GM23338 (cell line): ENCODE measurements around the gene NR5A2. TPM values are rescaled to one million over a fixed set of nuclear protein-coding genes. Genes with fewer than 3 reads are reported as not detected.

Experiments used
- ATAC-seq: fragments of 200-7000 bp; cut with Tn5 transposase; 3 replicates; pipeline ENCODE4 v1.9.1; 2020
- DNase-seq: peaks from one replicate; pipeline ENCODE4 v3.0.0-alpha.2; 2015; ENCODE audit warnings: low spot score
- H2AFZ ChIP-seq: fragments of 200-600 bp; sonication (generic); 2 replicates; pipeline ENCODE4 v1.8.0; 2016; ENCODE audit warnings: antibody characterized with exemption, mild to moderate bottlenecking, moderate library complexity
- H3F3A ChIP-seq: fragments of 200-600 bp; sonication (generic); replicated peaks from 2 replicates; pipeline ENCODE4 v1.8.0; 2017; ENCODE audit warnings: antibody characterized with exemption, mixed run types, low read depth
- H3K27ac ChIP-seq: fragments of 200-600 bp; sonication (generic); 2 replicates; pipeline ENCODE4 v1.6.1; 2016; ENCODE audit warnings: low read depth
- H3K27me3 ChIP-seq: fragments of 200-600 bp; sonication (generic); 2 replicates; pipeline ENCODE4 v1.8.0; 2016; ENCODE audit warnings: mild to moderate bottlenecking, mixed run types, moderate library complexity; ENCODE audit not compliant: insufficient read depth
- H3K36me3 ChIP-seq: fragments of 200-600 bp; sonication (generic); 2 replicates; pipeline ENCODE4 v1.8.0; 2016; ENCODE audit warnings: mild to moderate bottlenecking; ENCODE audit not compliant: insufficient read depth
- H3K4me1 ChIP-seq: fragments of 200-600 bp; sonication (generic); 2 replicates; pipeline ENCODE4 v1.8.0; 2016; ENCODE audit warnings: mild to moderate bottlenecking, moderate library complexity; ENCODE audit not compliant: insufficient read depth
- H3K4me2 ChIP-seq: fragments of 200-600 bp; sonication (generic); 2 replicates; pipeline ENCODE4 v1.7.1; 2017; ENCODE audit warnings: mixed run types
- H3K4me3 ChIP-seq: fragments of 200-600 bp; sonication (generic); 2 replicates; pipeline ENCODE4 v1.6.1; 2016; ENCODE audit warnings: mixed run types
- H3K79me2 ChIP-seq: fragments of 200-600 bp; sonication (generic); replicated peaks from 2 replicates; pipeline ENCODE4 v1.8.0; 2017; ENCODE audit warnings: mild to moderate bottlenecking; ENCODE audit not compliant: insufficient read depth
- H3K9me2 ChIP-seq: fragments of 200-600 bp; sonication (generic); 2 replicates; pipeline ENCODE4 v1.8.0; 2017; ENCODE audit not compliant: insufficient read depth
- H4K20me1 ChIP-seq: fragments of 200-600 bp; sonication (generic); replicated peaks from 2 replicates; pipeline ENCODE4 v1.8.0; 2017; ENCODE audit warnings: mild to moderate bottlenecking; ENCODE audit not compliant: insufficient read depth
- H3K27ac Mint-ChIP-seq: 2 replicates; pipeline ENCODE4 v1.8.0; 2020; ENCODE audit warnings: inconsistent platforms, mild to moderate bottlenecking, moderate library complexity, mixed read lengths
- H3K27me3 Mint-ChIP-seq: 3 replicates; pipeline ENCODE4 v1.8.0; 2022; ENCODE audit warnings: low read depth, mild to moderate bottlenecking, moderate library complexity, mixed read lengths, inconsistent platforms; ENCODE audit not compliant: insufficient read depth, poor library complexity
- H3K36me3 Mint-ChIP-seq: 3 replicates; pipeline ENCODE4 v1.8.0; 2021; ENCODE audit warnings: low read depth, mild to moderate bottlenecking, inconsistent platforms, moderate library complexity, mixed read lengths
- H3K4me1 Mint-ChIP-seq: 3 replicates; pipeline ENCODE4 v1.8.0; 2020; ENCODE audit warnings: mild to moderate bottlenecking, inconsistent platforms, mixed read lengths
- H3K4me3 Mint-ChIP-seq: 3 replicates; pipeline ENCODE4 v1.8.0; 2021; ENCODE audit warnings: moderate library complexity, mild to moderate bottlenecking, inconsistent platforms, mixed read lengths
- H3K9me3 Mint-ChIP-seq: 3 replicates; pipeline ENCODE4 v1.8.0; 2020; ENCODE audit warnings: moderate library complexity, mild to moderate bottlenecking, inconsistent platforms, mixed read lengths
- EZH2 ChIP-seq: fragments of 200-600 bp; sonication (generic); IDR thresholded peaks from one replicate; pipeline ENCODE4 v1.8.0; 2017; ENCODE audit warnings: antibody characterized with exemption, mild to moderate bottlenecking, low read depth; ENCODE audit not compliant: unreplicated experiment
- EZH2phosphoT487 ChIP-seq: fragments of 200-600 bp; sonication (generic); IDR thresholded peaks from one replicate; pipeline ENCODE4 v1.8.1; 2018; ENCODE audit warnings: antibody characterized with exemption; ENCODE audit not compliant: unreplicated experiment
- JUNB ChIP-seq: IDR thresholded peaks from one replicate; pipeline ENCODE4 v1.6.1; 2016; ENCODE audit warnings: antibody characterized with exemption; ENCODE audit not compliant: unreplicated experiment
- NANOG ChIP-seq: IDR thresholded peaks from 2 replicates; pipeline ENCODE4 v1.6.1; 2016; ENCODE audit warnings: antibody characterized with exemption, borderline replicate concordance
- POLR2AphosphoS5 ChIP-seq: IDR thresholded peaks from 2 replicates; pipeline ENCODE4 v1.6.1; 2016; ENCODE audit warnings: antibody characterized with exemption, low read depth
- STAT1 ChIP-seq: IDR thresholded peaks from one replicate; pipeline ENCODE4 v1.6.1; 2016; ENCODE audit warnings: antibody characterized with exemption; ENCODE audit not compliant: unreplicated experiment
- ZNF331 ChIP-seq: fragments of 250-450 bp; sonication (Bioruptor Pico); IDR thresholded peaks from 2 replicates; pipeline ENCODE4 v1.5.0; 2020; ENCODE audit warnings: low read depth, mild to moderate bottlenecking, moderate library complexity
- polyA plus RNA-seq: library from polyadenylated mRNA; unstranded; fragments of >200 nt; fragmentation: Nextera tagmentation; extraction: Ambion mirVana; gene quantifications from 2 replicates; pipeline ENCODE4 v1.2.1, GENCODE V29; 2016
- total RNA-seq: library from RNA; depleted of rRNA; stranded (reverse); fragments of >200 nt; shearing (Covaris generic); gene quantifications from 2 replicates; pipeline ENCODE4 v1.2.3, GENCODE V29; 2014
- TF ChIP-seq, protein P1 (sequence below), 2 experiments: fragments of 200-600 bp in 1 of 2; sonication (generic) in 1 of 2; conservative IDR thresholded peaks; 2 replicates each; pipeline versions ENCODE4 v1.5.1 to v1.6.1; 2016 to 2017; ENCODE audit warnings: antibody characterized with exemption in 2 of 2, low read depth in 2 of 2, mild to moderate bottlenecking in 2 of 2, moderate library complexity in 1 of 2
- TF ChIP-seq, protein P2 (sequence below): IDR thresholded peaks from one replicate; pipeline ENCODE4 v1.6.1; 2018; ENCODE audit warnings: antibody characterized with exemption; ENCODE audit not compliant: unreplicated experiment
- TF ChIP-seq, protein P3 (sequence below): fragments of 250-450 bp; sonication (Bioruptor Pico); IDR thresholded peaks from 2 replicates; pipeline ENCODE4 v1.5.0; 2020; ENCODE audit warnings: mild to moderate bottlenecking, moderate library complexity

Gene NR5A2
- total and polyA plus RNA-seq, 2 experiments from 2014 or later, result 4.4 to 13.1 TPM

DNA sequence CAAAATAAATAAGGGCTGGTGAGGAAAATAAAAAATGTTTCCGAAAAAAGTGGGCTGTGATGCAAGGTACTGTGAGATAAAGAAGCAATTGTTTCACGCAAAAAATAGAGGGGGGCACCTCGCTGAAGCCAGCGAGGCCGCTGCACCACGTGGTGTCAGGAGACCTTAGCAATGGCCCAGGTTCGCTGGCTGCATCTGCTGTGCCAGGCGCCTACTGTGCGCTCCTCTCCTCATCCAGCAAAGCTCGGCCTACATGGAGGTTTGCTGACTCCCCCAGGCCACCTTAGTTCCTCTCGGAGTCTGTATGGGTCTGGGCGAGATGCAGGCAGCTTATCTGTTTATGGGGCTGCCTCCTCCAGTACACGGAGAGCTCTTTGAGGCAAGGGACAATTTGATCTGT lies 119.6 kb downstream of the NR5A2 start:
- no peaks in the 10 kb centered on the region for H3K27me3 Mint-ChIP-seq
- no peak overlapping the region for H3K4me3 Mint-ChIP-seq
- H3K27ac ChIP-seq, result no peak overlapping the region
- H3K4me1 Mint-ChIP-seq, result no peaks in the 10 kb centered on the region
- ATAC-seq (no peak), DNase-seq (no peak)
- TF ChIP-seq, protein P1, sequence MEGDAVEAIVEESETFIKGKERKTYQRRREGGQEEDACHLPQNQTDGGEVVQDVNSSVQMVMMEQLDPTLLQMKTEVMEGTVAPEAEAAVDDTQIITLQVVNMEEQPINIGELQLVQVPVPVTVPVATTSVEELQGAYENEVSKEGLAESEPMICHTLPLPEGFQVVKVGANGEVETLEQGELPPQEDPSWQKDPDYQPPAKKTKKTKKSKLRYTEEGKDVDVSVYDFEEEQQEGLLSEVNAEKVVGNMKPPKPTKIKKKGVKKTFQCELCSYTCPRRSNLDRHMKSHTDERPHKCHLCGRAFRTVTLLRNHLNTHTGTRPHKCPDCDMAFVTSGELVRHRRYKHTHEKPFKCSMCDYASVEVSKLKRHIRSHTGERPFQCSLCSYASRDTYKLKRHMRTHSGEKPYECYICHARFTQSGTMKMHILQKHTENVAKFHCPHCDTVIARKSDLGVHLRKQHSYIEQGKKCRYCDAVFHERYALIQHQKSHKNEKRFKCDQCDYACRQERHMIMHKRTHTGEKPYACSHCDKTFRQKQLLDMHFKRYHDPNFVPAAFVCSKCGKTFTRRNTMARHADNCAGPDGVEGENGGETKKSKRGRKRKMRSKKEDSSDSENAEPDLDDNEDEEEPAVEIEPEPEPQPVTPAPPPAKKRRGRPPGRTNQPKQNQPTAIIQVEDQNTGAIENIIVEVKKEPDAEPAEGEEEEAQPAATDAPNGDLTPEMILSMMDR (conservative IDR thresholded peaks at IDR 0.05; ENCODE audit: low read depth in 2 of 2), result no peak
- no peak for TF ChIP-seq NANOG
- TF ChIP-seq JUNB, result no peak
- TF ChIP-seq ZNF331 (CRISPR knock-in tag), result no peak
- TF ChIP-seq EZH2, result no peak
- TF ChIP-seq, protein P2, sequence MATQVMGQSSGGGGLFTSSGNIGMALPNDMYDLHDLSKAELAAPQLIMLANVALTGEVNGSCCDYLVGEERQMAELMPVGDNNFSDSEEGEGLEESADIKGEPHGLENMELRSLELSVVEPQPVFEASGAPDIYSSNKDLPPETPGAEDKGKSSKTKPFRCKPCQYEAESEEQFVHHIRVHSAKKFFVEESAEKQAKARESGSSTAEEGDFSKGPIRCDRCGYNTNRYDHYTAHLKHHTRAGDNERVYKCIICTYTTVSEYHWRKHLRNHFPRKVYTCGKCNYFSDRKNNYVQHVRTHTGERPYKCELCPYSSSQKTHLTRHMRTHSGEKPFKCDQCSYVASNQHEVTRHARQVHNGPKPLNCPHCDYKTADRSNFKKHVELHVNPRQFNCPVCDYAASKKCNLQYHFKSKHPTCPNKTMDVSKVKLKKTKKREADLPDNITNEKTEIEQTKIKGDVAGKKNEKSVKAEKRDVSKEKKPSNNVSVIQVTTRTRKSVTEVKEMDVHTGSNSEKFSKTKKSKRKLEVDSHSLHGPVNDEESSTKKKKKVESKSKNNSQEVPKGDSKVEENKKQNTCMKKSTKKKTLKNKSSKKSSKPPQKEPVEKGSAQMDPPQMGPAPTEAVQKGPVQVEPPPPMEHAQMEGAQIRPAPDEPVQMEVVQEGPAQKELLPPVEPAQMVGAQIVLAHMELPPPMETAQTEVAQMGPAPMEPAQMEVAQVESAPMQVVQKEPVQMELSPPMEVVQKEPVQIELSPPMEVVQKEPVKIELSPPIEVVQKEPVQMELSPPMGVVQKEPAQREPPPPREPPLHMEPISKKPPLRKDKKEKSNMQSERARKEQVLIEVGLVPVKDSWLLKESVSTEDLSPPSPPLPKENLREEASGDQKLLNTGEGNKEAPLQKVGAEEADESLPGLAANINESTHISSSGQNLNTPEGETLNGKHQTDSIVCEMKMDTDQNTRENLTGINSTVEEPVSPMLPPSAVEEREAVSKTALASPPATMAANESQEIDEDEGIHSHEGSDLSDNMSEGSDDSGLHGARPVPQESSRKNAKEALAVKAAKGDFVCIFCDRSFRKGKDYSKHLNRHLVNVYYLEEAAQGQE, result no peak
- TF ChIP-seq STAT1, result no peak
- TF ChIP-seq, protein P3, sequence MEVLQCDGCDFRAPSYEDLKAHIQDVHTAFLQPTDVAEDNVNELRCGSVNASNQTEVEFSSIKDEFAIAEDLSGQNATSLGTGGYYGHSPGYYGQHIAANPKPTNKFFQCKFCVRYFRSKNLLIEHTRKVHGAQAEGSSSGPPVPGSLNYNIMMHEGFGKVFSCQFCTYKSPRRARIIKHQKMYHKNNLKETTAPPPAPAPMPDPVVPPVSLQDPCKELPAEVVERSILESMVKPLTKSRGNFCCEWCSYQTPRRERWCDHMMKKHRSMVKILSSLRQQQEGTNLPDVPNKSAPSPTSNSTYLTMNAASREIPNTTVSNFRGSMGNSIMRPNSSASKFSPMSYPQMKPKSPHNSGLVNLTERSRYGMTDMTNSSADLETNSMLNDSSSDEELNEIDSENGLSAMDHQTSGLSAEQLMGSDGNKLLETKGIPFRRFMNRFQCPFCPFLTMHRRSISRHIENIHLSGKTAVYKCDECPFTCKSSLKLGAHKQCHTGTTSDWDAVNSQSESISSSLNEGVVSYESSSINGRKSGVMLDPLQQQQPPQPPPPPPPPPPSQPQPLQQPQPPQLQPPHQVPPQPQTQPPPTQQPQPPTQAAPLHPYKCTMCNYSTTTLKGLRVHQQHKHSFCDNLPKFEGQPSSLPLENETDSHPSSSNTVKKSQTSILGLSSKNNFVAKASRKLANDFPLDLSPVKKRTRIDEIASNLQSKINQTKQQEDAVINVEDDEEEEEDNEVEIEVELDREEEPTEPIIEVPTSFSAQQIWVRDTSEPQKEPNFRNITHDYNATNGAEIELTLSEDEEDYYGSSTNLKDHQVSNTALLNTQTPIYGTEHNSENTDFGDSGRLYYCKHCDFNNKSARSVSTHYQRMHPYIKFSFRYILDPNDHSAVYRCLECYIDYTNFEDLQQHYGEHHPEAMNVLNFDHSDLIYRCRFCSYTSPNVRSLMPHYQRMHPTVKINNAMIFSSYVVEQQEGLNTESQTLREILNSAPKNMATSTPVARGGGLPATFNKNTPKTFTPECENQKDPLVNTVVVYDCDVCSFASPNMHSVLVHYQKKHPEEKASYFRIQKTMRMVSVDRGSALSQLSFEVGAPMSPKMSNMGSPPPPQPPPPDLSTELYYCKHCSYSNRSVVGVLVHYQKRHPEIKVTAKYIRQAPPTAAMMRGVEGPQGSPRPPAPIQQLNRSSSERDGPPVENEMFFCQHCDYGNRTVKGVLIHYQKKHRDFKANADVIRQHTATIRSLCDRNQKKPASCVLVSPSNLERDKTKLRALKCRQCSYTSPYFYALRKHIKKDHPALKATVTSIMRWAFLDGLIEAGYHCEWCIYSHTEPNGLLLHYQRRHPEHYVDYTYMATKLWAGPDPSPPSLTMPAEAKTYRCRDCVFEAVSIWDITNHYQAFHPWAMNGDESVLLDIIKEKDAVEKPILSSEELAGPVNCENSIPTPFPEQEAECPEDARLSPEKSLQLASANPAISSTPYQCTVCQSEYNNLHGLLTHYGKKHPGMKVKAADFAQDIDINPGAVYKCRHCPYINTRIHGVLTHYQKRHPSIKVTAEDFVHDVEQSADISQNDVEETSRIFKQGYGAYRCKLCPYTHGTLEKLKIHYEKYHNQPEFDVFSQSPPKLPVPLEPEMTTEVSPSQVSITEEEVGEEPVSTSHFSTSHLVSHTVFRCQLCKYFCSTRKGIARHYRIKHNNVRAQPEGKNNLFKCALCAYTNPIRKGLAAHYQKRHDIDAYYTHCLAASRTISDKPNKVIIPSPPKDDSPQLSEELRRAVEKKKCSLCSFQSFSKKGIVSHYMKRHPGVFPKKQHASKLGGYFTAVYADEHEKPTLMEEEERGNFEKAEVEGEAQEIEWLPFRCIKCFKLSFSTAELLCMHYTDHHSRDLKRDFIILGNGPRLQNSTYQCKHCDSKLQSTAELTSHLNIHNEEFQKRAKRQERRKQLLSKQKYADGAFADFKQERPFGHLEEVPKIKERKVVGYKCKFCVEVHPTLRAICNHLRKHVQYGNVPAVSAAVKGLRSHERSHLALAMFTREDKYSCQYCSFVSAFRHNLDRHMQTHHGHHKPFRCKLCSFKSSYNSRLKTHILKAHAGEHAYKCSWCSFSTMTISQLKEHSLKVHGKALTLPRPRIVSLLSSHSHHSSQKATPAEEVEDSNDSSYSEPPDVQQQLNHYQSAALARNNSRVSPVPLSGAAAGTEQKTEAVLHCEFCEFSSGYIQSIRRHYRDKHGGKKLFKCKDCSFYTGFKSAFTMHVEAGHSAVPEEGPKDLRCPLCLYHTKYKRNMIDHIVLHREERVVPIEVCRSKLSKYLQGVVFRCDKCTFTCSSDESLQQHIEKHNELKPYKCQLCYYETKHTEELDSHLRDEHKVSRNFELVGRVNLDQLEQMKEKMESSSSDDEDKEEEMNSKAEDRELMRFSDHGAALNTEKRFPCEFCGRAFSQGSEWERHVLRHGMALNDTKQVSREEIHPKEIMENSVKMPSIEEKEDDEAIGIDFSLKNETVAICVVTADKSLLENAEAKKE (CRISPR knock-in tag), result no peak
- no peak for TF ChIP-seq POLR2AphosphoS5
- no peak for TF ChIP-seq EZH2phosphoT487
- H3K9me2 ChIP-seq, result no peaks in the 10 kb centered on the region
- no peak overlapping the region for H3K4me2 ChIP-seq
- H3K79me2 ChIP-seq, result no peaks in the 10 kb centered on the region
- no peak overlapping the region for H3K27ac Mint-ChIP-seq
- no peaks in the 10 kb centered on the region for H3K9me3 Mint-ChIP-seq
- no peak overlapping the region for H2AFZ ChIP-seq
- H3K4me1 ChIP-seq, result no peaks in the 10 kb centered on the region
- H3K27me3 ChIP-seq, result no peaks in the 10 kb centered on the region
- no peaks in the 10 kb centered on the region for H3F3A ChIP-seq
- no peaks in the 10 kb centered on the region for H3K36me3 Mint-ChIP-seq
- no peak overlapping the region for H3K4me3 ChIP-seq
- no peaks in the 10 kb centered on the region for H3K36me3 ChIP-seq
- H4K20me1 ChIP-seq, result no peaks in the 10 kb centered on the region
